ENCODE results near the gene ST8SIA1. TPM values are rescaled to one million over a fixed set of nuclear protein-coding genes. Genes with fewer than 3 reads are reported as not detected.
"Not testable (repeated sequence)": the region's sequence is repeated elsewhere in the genome, so short reads cannot be mapped to it uniquely, and the experiment has no call there.

ST8SIA1 gene, protein sequence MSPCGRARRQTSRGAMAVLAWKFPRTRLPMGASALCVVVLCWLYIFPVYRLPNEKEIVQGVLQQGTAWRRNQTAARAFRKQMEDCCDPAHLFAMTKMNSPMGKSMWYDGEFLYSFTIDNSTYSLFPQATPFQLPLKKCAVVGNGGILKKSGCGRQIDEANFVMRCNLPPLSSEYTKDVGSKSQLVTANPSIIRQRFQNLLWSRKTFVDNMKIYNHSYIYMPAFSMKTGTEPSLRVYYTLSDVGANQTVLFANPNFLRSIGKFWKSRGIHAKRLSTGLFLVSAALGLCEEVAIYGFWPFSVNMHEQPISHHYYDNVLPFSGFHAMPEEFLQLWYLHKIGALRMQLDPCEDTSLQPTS
- 10 to 100 TPM in 2 of 7 donors, 1 to 10 TPM in 5; 1.7 to 12.2 (median 8.1) TPM for total RNA-seq
- 1 to 10 TPM; 2.0 to 4.1 (median 2.8) TPM for polyA plus RNA-seq
- long read RNA-seq, donor 1 = 0 reads
- long read RNA-seq, donor 2 = 0 reads

- H3K27me3 ChIP-seq (replicated peaks in 1 of 7) = peaks cover 0 to 55% (median 35%) of the 10 kb centered on the region in 7 donors
- peaks cover 5 to 37% (median 21%) of the 10 kb centered on the region in 6 donors for H3K4me1 ChIP-seq
- peak; percentile 84 for DNase-seq
- H3K4me3 ChIP-seq = peak within 1 kb of the TSS; percentile 47 to 75 (median 52)
- H3K36me3 ChIP-seq = no peaks in the 10 kb centered on the region
- TF ChIP-seq POLR2A (IDR thresholded peaks at IDR 0.05) (no peak), POLR2AphosphoS5 (IDR thresholded peaks at IDR 0.05) (peak in 1 of 3 donors; percentile 5)
- intact Hi-C loops (cut with DNase I; ENCODE audit: low total_unique reads) = no loop called here
- WGBS, 5 donors = 0 to 1% (median 1%) methylated on average over 32 to 70 of the region's 70 CpGs
- H3K27ac ChIP-seq = peak within 1 kb of the TSS in 7 of 8 donors; percentile 15 to 83 (median 67)
- H3K9me3 ChIP-seq = no peaks in the 10 kb centered on the region
Measured at GRCh38 chr12:22334410-22335100, at the start of gene ST8SIA1. TSS of gene ST8SIA1 (minus strand) at chr12:22334707. CDS start at chr12:22334232, 475 bp downstream.

- Histone ChIP-seq H3K27ac (no peak overlapping the region), H3K27me3 (replicated peaks in 1 of 7) (no peaks in the 10 kb centered on the region), H3K4me1 (peaks cover 0 to under 1% (median 0%) of the 10 kb centered on the region in 6 donors), H3K36me3 (no peaks in the 10 kb centered on the region), H3K9me3 (peaks cover 0 to 6% (median 3%) of the 10 kb centered on the region in 8 donors), H3K4me3 (no peak overlapping the region)
- WGBS, 5 donors = 32 to 55% (median 40%) methylated on average over 3 of the region's 3 CpGs
- TF ChIP-seq CTCF (IDR thresholded peaks at IDR 0.05 in 8 of 11, conservative IDR thresholded peaks at IDR 0.05 in 3 of 11) (no peak), POLR2A (IDR thresholded peaks at IDR 0.05) (no peak), POLR2AphosphoS5 (IDR thresholded peaks at IDR 0.05) (no peak)
- intact Hi-C loops (cut with DNase I; ENCODE audit: low total_unique reads) = no loop called here
- DNase-seq = no peak
Measured at GRCh38 chr12:22380031-22380430, 45.5 kb upstream of the ST8SIA1 start.

GRCh38 chr12:22377731-22378496, 43.4 kb upstream of the ST8SIA1 start:
- WGBS, 5 donors = 32 to 47% (median 41%) methylated on average over 4 of the region's 4 CpGs
- peaks cover 0 to 14% (median 0%) of the 10 kb centered on the region in 6 donors for H3K4me1 ChIP-seq
- H3K27me3 ChIP-seq (replicated peaks in 1 of 7) = no peaks in the 10 kb centered on the region
- no peak overlapping the region for H3K27ac ChIP-seq
- no peaks in the 10 kb centered on the region for H3K36me3 ChIP-seq
- no peaks in the 10 kb centered on the region for H3K9me3 ChIP-seq
- TF ChIP-seq CTCF (IDR thresholded peaks at IDR 0.05 in 8 of 11, conservative IDR thresholded peaks at IDR 0.05 in 3 of 11) (no peak), POLR2A (IDR thresholded peaks at IDR 0.05) (no peak), POLR2AphosphoS5 (IDR thresholded peaks at IDR 0.05) (no peak)
- DNase-seq = no peak
- intact Hi-C loops (cut with DNase I; ENCODE audit: low total_unique reads) = no loop called here
- H3K4me3 ChIP-seq = no peak overlapping the region

DNA sequence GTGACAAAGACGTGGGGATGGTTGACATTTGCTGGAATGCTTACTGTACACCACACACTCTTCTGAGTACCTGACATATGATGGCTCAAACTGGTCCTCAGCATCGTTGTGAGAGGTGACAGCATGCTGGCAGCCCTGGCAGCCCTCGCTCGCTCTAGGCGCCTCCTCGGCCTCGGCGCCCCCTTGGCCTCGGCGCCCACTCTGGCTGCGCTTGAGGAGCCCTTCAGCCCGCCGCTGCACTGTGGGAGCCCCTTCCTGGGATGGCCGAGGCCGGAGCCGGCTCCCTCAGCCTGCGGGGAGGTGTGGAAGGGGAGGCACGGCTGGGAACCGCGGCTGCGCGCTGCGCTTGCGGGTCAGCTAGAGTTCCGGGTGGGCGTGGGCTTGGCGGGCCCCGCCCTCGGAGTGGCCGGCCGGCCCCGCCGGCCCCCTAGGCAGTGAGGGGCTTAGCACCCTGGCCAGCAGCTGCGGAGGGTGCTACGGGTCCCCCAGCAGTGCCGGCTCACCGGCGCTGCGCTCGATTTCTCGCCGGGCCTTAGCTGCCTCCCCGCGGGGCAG, 42.2 kb upstream of the ST8SIA1 start:
- peak; percentile 70 for DNase-seq
- H3K4me3 ChIP-seq; H3K9me3 ChIP-seq; H3K27ac ChIP-seq; H3K36me3 ChIP-seq; H3K27me3 ChIP-seq (replicated peaks in 1 of 7); intact Hi-C loops (cut with DNase I; ENCODE audit: low total_unique reads): not testable (repeated sequence)
- WGBS, 5 donors = 95 to 98% (median 96%) methylated on average over 29 to 44 of the region's 44 CpGs
- peaks cover 0 to 14% (median 0%) of the 10 kb centered on the region in 6 donors for H3K4me1 ChIP-seq
